ENCODE measurements around the gene ZC3H12A.

DNA sequence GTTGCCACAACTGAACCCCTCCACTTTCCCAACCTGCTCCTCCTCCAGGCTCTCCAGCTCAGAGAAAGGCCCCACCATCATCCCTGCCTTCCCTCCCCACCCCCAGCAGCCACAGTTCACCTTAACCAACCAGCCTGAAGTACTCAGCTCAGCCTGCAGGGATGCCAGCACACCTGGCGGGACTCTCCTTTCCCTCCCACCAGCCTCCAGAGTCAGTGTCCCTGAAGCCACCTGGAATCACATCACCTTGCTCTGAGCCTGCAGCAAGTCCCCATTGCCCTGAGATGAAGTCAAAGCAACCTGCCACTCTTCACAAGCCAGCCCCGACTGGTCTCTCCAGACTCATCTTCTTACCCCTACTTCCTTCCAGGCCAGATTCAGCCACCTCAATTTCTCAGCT is 26.2 kb upstream of the ZC3H12A start:
- no peak for TF ChIP-seq CTCF (conservative IDR thresholded peaks at IDR 0.05; ENCODE audit: low read length)
- no peak for TF ChIP-seq EZH2phosphoT487 (IDR thresholded peaks at IDR 0.05; ENCODE audit: borderline replicate concordance)
